Measurements from ENCODE around the gene DSCAM. TPM values are rescaled to one million over a fixed set of nuclear protein-coding genes. Genes with fewer than 3 reads are reported as not detected.

DSCAM gene
- total RNA-seq, 1 donor from 2014 or later = not detected

DNA sequence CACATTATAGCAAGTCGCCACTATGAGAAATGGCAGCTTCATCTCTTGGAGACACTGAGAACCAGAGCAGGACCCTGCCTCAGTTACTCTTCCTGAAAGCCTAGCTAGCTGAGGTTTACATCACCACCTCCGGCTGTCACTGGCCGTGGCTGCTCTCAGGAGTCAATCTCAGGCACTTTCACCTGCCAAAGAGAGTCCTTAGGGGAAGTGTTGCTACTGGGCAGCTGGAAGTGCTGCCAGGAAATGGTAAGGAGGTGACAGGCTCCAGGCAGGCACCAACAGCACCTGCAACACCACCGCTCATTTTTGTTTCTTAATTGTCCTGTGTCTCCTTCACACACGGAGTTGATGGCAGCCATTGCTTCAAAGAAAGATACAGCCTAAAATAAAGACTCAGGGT, 92.5 kb downstream of the DSCAM start:
- H3K36me3 ChIP-seq = no peaks in the 10 kb centered on the region
- no peak overlapping the region for H3K27ac ChIP-seq
- no peaks in the 10 kb centered on the region for H3K4me1 ChIP-seq
- TF ChIP-seq CTCF (IDR thresholded peaks at IDR 0.05) = no peak
- H3K9me3 ChIP-seq = no peaks in the 10 kb centered on the region
- no peaks in the 10 kb centered on the region for H3K27me3 ChIP-seq
- intact Hi-C loops (cut with DNase I) = no loop called here
- no peak for DNase-seq (ENCODE audit: low spot score in 2 of 2)
- no peak overlapping the region for H3K4me3 ChIP-seq

DNA sequence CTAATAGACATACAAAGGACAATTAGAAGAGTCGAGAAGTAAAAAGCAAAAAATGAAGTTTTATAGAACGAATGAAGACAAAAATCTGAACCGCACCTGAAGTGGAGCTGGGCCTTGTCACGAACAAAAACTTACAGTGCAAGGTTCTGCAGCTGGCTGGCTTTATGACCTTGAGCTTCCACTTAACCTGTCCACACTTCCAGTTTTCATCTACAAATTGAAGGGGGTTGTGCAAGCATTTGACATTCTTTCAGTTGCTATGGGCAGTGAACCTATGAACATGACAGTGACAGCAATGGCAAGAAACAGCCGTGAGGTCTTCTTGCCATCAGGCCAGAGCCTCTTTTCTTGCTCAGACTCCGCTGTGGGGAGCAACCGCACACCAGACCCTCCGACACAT, 93.2 kb downstream of the DSCAM start:
- Histone ChIP-seq H3K4me3 (no peak overlapping the region), H3K9me3 (no peaks in the 10 kb centered on the region), H3K4me1 (no peaks in the 10 kb centered on the region), H3K27me3 (no peaks in the 10 kb centered on the region), H3K36me3 (no peaks in the 10 kb centered on the region), H3K27ac (no peak overlapping the region)
- no peak for TF ChIP-seq CTCF (IDR thresholded peaks at IDR 0.05)
- intact Hi-C loops (cut with DNase I) = no loop called here
- DNase-seq (ENCODE audit: low spot score in 2 of 2) = no peak

DNA sequence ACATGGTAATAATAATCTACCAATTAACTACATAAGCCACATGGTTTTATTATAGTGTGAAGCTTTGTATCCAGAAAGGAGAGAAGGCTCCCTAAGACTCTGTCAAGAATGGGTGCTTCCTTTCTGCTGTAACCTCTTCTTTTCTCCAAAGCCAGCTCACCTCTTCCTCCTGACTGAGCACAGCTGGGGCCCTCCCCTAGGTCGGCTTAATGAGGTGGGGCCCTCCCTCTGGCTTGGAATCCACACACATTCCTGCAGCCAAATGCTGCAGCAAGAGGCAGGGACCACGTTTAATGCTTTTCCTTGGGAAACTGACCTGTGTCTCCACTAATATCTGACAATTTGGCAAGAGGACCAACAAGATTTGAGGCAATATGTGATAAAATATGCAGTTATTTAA, 94.8 kb downstream of the DSCAM start:
- intact Hi-C loops (cut with DNase I) = no loop called here
- H3K27ac ChIP-seq = no peak overlapping the region
- H3K36me3 ChIP-seq = no peaks in the 10 kb centered on the region
- H3K4me1 ChIP-seq = no peaks in the 10 kb centered on the region
- no peaks in the 10 kb centered on the region for H3K27me3 ChIP-seq
- DNase-seq (ENCODE audit: low spot score in 2 of 2) = no peak
- TF ChIP-seq CTCF (IDR thresholded peaks at IDR 0.05) = no peak
- H3K9me3 ChIP-seq = no peaks in the 10 kb centered on the region
- no peak overlapping the region for H3K4me3 ChIP-seq

GRCh38 chr21:40751221-40751620, 95.7 kb downstream of the DSCAM start:
- Histone ChIP-seq H3K27me3 (no peaks in the 10 kb centered on the region), H3K36me3 (no peaks in the 10 kb centered on the region), H3K4me1 (no peaks in the 10 kb centered on the region), H3K4me3 (no peak overlapping the region), H3K27ac (no peak overlapping the region), H3K9me3 (no peaks in the 10 kb centered on the region)
- no peak for DNase-seq (ENCODE audit: low spot score in 2 of 2)
- no peak for TF ChIP-seq CTCF (IDR thresholded peaks at IDR 0.05)
- intact Hi-C loops (cut with DNase I) = no loop called here

- H3K9me3 ChIP-seq = no peaks in the 10 kb centered on the region
- no peak for DNase-seq (ENCODE audit: low spot score in 2 of 2)
- no peaks in the 10 kb centered on the region for H3K36me3 ChIP-seq
- H3K27me3 ChIP-seq = no peaks in the 10 kb centered on the region
- no peak overlapping the region for H3K27ac ChIP-seq
- intact Hi-C loops (cut with DNase I) = no loop called here
- no peak for TF ChIP-seq CTCF (IDR thresholded peaks at IDR 0.05)
- H3K4me1 ChIP-seq = no peaks in the 10 kb centered on the region
- no peak overlapping the region for H3K4me3 ChIP-seq
Observed at GRCh38 chr21:40736145-40736544, 110.8 kb downstream of the DSCAM start.

GRCh38 chr21:40733024-40733397, 113.9 kb downstream of the DSCAM start:
- no peak for TF ChIP-seq CTCF (IDR thresholded peaks at IDR 0.05)

More at GRCh38 chr21:40733024-40733397, 113.9 kb downstream of the DSCAM start:
- Histone ChIP-seq H3K9me3 (no peaks in the 10 kb centered on the region), H3K27me3 (no peaks in the 10 kb centered on the region), H3K4me3 (no peak overlapping the region), H3K4me1 (no peaks in the 10 kb centered on the region), H3K27ac (no peak overlapping the region), H3K36me3 (no peaks in the 10 kb centered on the region)
- intact Hi-C loops (cut with DNase I) = no loop called here
- DNase-seq (ENCODE audit: low spot score in 2 of 2) = no peak
